Activated CD4-positive, alpha-beta T cell treated with anti-CD3 and anti-CD28 coated beads, Interleukin-10, Interleukin-2, amounts not matched to agents 100 ng/mL and 50 ng/mL, durations not matched to agents 16 hours and 8 hours (primary cell): ENCODE measurements around the gene DDX51.
"Not testable (repeated sequence)": the region's sequence is repeated elsewhere in the genome, so short reads cannot be mapped to it uniquely, and the experiment has no call there.

Experiments
- DNase-seq: peaks from one replicate; pipeline ENCODE4 v3.0.0-alpha.2; 2020

Gene DDX51

GRCh38 chr12:132152953-132153352 is 8.8 kb upstream of the DDX51 start:
- no peak for DNase-seq

- no peak for DNase-seq
Observed at GRCh38 chr12:132152411-132152821, 8.3 kb upstream of the DDX51 start.

GRCh38 chr12:132151766-132152410 is 7.8 kb upstream of the DDX51 start:
- no peak for DNase-seq

- DNase-seq: no peak
Observed at GRCh38 chr12:132151145-132151765, 7.1 kb upstream of the DDX51 start.

- DNase-seq: no peak
Observed at GRCh38 chr12:132150780-132151144, 6.6 kb upstream of the DDX51 start.

- DNase-seq: not testable (repeated sequence)
Observed at GRCh38 chr12:132149526-132149925, 5.4 kb upstream of the DDX51 start.

- no peak for DNase-seq
Observed at GRCh38 chr12:132148368-132149045, 4.4 kb upstream of the DDX51 start.

- DNase-seq: no peak
Observed at GRCh38 chr12:132147423-132148367, 3.6 kb upstream of the DDX51 start.

GRCh38 chr12:132146772-132147422 is 2.8 kb upstream of the DDX51 start:
- DNase-seq: no peak

- no peak for DNase-seq
Observed at GRCh38 chr12:132146098-132146497, 2.0 kb upstream of the DDX51 start.

- DNase-seq: no peak
Observed at GRCh38 chr12:132145334-132145733, 1.2 kb upstream of the DDX51 start.

- no peak for DNase-seq
Observed at GRCh38 chr12:132144810-132145168, 670 bp upstream of the DDX51 start.

GRCh38 chr12:132143336-132144071 is 615 bp downstream of the DDX51 start:
- DNase-seq: no peak

GRCh38 chr12:132142679-132143335 is 1.3 kb downstream of the DDX51 start:
- no peak for DNase-seq

GRCh38 chr12:132141976-132142678 is 2.0 kb downstream of the DDX51 start:
- DNase-seq: no peak

- DNase-seq: no peak
Observed at GRCh38 chr12:132140918-132141841, 2.9 kb downstream of the DDX51 start.

- no peak for DNase-seq
Observed at GRCh38 chr12:132140501-132140900, 3.6 kb downstream of the DDX51 start.

GRCh38 chr12:132139912-132140311 is 4.2 kb downstream of the DDX51 start:
- no peak for DNase-seq
